Hepatic stellate cell (primary cell): ENCODE results near the gene TSC2.

Experiments
- DNase-seq: peaks from one replicate; pipeline ENCODE4 v3.0.0; 2011; ENCODE audit warnings: low spot score

Gene TSC2

DNA sequence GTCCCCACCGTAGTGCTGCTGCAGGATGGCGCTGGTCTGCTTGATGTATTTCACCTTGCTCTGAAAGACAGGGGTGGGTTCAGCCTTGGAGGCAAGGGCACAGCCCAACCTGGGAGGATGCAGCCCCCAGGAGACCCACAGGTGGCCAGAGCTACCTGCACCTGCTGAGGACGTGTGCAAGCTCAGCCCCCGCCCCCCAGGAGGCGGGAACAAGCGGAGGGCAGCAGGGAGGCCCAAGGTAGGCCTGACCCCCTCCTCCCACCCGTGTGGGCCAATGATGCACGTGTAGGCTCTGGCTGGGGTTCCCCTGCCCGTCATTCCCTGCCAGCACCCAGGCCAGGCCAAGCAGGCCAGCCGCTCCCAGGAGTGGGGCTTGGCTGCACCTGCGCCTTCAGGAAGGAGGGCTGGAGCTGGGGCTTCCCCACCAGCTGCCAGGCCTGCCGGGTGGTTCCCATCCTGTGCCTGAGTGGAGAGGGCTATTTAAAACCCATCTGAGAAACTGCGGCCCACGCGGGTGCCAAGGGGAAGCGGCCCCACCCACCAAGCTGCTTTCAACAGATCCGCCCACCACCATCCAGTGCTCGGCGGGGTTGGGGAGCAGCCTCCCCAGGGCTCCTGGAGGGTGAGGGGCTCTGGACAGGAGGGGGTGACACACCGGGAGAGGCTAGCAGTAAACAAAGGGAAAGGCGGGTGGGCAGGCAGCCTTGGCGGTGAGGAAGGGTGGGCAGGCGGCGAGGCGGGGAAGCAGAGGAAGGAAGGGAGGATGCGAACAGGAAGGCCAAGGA lies 3.9 kb upstream of the TSC2 start:
- no peak for DNase-seq

GRCh38 chr16:2044541-2044940 lies 3.2 kb upstream of the TSC2 start:
- DNase-seq = no peak

- DNase-seq = no peak
These were observed 1.6 kb upstream of the TSC2 start for GRCh38 chr16:2045965-2046892.

- no peak for DNase-seq
These were observed 874 bp upstream of the TSC2 start for GRCh38 chr16:2046893-2047329.

DNA sequence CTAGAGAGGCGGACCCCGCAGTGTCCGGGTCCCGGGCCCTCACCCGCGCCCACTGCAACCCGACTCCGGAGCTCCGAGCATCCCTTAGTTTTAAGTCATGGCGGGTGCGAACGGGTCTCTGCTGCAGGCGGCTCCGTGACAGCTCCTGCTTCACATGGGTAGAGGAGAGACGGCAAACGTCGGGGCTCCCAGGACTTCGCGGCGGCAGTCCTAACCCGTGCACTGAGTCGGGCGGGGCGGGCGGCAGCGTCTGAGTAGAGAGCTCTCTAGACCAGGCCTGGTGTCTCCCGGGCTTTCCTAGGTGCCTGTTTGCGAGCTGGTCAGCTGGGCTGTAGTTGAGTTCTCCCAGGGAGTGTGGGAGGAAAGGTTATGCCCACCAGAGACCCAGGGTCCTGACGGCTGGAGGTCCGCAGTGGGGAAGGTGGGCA lies 345 bp downstream of the TSC2 start:
- DNase-seq = no peak

DNA sequence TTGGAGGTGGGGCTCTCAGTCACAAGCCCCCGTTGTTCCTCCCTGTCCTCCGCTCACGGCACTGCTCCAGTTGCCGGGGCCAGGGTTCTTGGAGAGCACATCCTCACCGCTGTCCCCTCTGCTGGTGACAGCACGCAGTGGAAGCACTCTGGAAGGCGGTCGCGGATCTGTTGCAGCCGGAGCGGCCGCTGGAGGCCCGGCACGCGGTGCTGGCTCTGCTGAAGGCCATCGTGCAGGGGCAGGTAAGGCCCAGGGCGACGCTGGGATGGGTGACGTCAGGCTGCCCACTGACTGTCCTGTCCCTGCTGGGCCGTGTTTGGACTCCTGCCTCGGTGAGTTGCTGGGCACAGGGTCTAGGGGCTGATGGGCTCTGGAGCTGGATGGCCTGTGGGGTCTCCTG lies 5.4 kb downstream of the TSC2 start:
- no peak for DNase-seq

DNA sequence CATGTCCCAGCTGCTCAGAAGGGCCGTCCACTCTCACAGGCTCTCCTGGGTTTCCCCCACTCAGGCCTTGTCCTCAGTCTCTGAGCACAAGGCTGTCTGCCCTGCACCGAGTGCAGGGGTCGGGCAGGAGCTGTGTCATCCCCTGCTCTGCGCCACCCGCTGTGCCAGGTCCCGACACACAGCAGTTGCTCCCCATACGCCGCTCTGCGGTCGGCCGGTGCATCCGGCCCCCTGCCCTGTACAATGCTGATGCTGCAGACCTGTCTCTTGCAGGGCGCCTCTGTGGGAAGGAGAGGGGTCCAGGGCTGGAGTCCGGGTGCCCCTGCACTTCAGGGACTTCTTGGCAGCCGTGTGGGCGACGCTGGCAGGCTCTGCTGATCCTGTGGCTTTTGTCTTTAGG lies 6.1 kb downstream of the TSC2 start:
- no peak for DNase-seq

- no peak for DNase-seq
These were observed 6.9 kb downstream of the TSC2 start for GRCh38 chr16:2054543-2055245.

DNA sequence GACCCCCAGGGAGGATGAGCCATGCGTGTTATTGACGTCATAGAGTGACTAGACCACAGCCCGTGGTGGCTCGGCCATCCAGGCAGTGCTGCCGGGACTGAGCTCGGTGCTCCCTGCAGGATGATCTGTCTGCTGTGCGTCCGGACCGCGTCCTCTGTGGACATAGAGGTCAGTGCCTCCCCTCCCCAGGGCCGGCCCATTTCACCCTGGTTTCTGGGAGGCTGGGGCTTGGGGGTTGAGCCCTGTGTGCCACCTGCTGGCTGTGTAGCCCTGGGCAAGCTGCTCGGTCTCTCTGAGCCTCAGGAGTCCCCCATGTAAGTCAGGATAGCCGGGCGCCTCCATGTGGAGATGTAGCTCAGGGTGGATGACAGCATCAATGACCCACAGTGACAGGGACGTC lies 8.3 kb downstream of the TSC2 start:
- DNase-seq = no peak

DNA sequence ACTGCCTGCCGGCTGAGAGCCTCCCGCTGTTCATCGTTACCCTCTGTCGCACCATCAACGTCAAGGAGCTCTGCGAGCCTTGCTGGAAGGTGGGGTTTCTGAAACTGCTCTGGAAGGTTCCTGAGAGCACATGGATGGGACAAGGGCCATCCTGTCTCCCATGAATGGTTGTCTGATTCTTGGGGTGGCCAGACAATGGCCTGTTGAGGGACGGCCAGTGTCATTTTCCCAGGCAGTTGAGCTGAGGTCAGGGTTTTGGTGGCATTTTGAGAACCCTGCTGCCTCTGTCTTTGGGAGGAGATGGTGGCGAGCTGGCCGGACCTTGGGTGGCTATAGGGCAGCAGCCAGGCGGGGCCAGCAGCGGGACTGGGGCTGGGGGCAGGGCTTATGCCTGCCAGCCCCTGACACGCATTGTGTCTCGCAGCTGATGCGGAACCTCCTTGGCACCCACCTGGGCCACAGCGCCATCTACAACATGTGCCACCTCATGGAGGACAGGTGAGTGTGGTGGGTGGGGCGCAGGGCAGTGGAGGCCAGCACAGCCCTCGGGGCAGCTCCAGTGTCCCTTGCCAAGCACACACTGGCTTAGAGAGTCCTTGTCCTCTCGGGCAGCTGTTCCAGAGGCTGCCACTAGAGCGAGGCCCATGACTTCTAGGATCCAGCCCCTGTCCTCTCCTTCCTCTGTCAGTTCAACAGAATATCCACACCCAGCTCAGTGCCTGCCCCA lies 9.1 kb downstream of the TSC2 start:
- DNase-seq = no peak

GRCh38 chr16:2057438-2057837 lies 9.7 kb downstream of the TSC2 start:
- no peak for DNase-seq

- no peak for DNase-seq
These were observed 10.6 kb downstream of the TSC2 start for GRCh38 chr16:2058420-2058819.

- no peak for DNase-seq
These were observed 11.1 kb downstream of the TSC2 start for GRCh38 chr16:2058872-2059271.

- DNase-seq = no peak
These were observed 12.6 kb downstream of the TSC2 start for GRCh38 chr16:2060346-2060745.

DNA sequence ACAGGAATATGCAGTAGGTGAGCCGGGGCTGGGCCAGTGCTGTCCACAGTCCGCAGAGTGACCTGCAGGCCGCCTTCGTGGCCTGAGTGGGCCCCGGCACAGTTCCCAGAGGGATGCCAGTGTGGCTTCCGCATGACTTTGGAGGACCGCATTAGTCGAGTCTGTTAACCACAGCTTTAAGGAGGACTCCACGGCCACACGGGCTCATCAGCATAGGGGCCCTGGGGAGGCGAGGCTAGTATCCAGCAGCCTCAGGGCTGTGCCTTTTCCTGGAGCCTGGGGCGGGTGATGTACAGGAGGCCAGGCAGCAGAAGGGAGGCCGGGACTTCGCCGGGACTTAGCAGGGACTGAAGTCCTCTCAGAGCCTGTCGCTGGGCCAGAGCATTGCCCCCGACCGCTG lies 13.2 kb downstream of the TSC2 start:
- DNase-seq = no peak

- DNase-seq = no peak
These were observed 13.7 kb downstream of the TSC2 start for GRCh38 chr16:2061526-2061925.

GRCh38 chr16:2062801-2063200 lies 15.0 kb downstream of the TSC2 start:
- DNase-seq = no peak

DNA sequence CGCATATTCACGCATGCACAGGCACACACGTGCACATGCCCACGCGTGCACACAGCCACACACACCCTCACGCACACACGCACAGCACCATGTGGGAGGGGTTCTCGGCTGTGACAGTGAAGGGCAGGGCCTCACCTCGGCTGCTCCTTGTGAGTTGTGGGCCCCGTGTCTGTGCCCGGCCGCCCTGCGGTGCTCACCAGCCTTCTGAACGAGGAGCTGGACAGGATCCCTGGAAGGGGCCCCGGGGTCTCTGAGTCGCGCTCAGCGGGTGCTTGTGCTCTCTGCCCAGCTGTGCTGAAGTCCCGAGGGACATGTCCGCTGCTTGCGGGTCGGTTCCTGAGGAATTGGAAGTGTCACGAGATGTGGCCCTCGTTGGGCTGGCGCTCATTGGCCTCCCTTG lies 16.1 kb downstream of the TSC2 start:
- DNase-seq = no peak

DNA sequence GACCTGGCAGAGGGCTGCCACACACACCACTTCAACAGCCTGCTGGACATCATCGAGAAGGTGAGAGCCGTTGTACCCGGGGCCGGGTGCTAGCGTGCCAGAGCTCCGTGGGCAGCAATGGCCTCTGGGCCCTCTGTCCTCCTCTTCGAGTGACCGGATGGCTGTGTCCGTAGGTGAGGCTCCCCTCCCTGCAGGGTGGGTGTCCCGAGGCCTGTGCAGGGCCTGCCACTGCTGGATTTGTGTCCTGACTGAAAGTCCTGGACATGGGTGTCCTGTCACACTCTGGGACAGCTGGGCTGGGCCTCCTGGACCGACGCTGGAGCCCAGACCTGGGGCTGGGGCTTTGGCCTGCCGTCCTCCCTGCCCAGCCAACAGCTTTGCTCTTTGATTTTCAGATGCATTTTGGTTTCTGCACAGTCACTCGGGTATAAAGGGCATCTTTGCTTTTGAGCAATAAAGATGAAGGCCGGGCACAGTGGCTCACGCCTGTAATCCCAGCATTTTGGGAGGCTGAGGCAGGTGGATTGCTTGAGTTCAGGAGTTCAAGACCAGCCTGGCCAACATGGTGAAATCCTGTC lies 16.7 kb downstream of the TSC2 start:
- DNase-seq = no peak

GRCh38 chr16:2066139-2066538 lies 18.4 kb downstream of the TSC2 start:
- no peak for DNase-seq
